Ramos (cell line): ENCODE measurements around the gene LVRN.

ENCODE experiments used
- in situ Hi-C: fragments of 300-500 bp; cut with MboI; formaldehyde crosslinking; loops from one replicate; pipeline ENCODE4 v1.14.3; 2022; ENCODE audit warnings: low sequenced_read_pairs; ENCODE audit not compliant: unreplicated experiment

The LVRN gene

GRCh38 chr5:115956957-115957356, 5.3 kb upstream of the LVRN start:
- in situ Hi-C loops: no loop called here

- in situ Hi-C loops: no loop called here
Measured at GRCh38 chr5:115961381-115962238, 665 bp upstream of the LVRN start.

GRCh38 chr5:115962565-115963402, 509 bp downstream of the LVRN start:
- in situ Hi-C loops: no loop called here

DNA sequence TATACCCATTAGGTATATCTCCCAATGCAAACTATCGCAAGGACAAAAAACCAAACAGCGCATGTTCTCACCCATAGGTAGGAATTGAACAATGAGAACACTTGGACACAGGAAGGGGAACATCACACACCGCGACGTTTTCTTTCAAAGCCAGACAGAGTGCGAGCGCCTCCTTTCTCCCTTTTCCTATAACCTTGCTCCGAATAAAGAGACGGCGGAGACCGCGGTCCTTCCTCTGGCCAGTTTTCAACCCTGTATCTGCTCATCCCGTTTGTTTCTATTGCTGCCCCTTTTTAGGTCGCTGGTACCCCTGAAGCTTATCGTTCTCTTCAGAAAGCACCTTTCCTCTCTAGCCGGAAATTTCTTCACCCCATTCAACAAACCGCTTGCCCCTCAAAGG, 1.3 kb downstream of the LVRN start:
- in situ Hi-C loops: no loop called here

- in situ Hi-C loops: no loop called here
Measured at GRCh38 chr5:115968770-115969169, 6.5 kb downstream of the LVRN start.

- in situ Hi-C loops: no loop called here
Measured at GRCh38 chr5:115977096-115977495, 14.8 kb downstream of the LVRN start.

DNA sequence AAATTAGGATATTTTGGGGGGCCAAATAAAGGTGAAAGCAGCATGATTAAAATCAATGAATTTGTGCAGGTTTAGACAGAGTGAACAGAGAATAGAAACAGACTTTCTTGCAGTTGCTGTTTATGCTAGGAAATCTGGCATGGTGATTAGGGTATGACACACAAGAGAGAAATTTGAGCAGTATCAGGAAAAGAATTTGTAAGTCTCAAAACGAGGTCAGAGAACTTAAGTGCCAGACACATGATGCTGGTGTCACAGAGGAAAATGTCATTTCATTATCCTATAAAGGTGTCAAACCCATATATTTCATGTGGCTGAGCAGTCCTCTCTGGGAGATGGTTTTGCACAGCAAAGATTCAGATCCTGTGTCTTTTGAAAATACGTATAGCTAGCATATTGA, 15.7 kb downstream of the LVRN start:
- in situ Hi-C loops: no loop called here

- in situ Hi-C loops: no loop called here
Measured at GRCh38 chr5:115978779-115979178, 16.5 kb downstream of the LVRN start.

- in situ Hi-C loops: no loop called here
Measured at GRCh38 chr5:115979201-115980041, 17.1 kb downstream of the LVRN start.

GRCh38 chr5:115983519-115983918, 21.2 kb downstream of the LVRN start:
- in situ Hi-C loops: no loop called here

DNA sequence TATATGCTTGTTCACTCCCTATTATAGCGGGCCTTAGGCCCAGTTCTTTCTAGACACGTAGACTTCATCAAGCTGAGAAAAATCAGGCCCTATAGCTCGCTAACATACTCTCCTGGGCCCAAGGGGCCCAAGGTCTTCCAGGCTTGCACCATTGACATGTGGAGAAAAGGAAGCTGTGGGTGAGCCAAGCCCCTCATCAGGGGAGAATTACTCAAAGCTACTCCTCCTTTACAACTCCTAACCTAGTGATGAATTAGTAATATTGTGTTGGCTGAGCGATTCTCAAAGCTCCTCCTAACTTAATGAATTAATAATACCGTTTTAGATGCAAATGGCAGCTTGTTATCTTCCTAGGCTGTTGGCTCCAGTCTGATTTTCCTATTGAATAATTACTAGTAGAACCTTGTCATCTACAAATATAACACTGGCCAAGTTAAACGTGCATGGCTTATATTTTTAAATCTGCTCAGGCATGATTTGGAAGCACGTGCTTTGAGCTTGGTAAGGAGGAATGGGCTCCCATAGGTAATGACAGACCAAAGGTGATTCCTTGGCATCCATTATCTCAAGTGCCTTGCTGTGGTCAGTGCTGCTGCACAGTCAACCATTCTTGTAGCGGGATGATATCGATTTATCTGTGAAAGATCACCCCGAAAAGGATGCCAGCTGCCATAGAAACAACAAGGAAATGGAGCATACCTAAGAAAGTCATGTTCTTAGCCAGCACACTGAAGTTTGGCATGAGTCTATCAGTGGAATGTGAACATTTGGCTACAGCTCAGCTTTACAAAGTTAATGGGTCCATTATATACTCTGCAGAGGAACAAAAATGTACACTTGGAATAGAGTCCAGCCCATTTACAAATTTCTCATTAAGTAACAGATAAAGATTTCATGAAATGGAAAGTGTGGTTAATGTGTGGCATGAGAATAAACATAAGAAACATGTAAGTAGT, 23.8 kb downstream of the LVRN start:
- in situ Hi-C loops: no loop called here

DNA sequence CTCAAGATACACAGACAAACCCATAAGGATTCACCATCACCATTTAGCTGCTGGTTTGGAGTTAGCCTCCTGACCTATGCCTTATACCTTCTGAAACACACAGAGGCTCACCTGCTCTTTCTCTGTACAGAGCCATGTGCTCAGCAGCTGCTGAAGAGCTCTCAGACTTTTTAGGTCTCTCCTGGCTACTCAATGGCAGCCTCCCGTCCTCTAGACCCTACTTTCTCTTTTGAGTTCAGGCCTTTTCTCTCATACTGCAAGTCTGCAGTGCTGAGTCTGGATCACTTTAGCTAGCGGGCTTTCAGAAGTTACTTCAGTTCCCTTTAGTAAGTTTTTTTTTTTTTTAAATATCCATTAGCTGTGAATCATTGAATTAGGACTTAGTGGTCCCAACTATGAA, 25.7 kb downstream of the LVRN start:
- in situ Hi-C loops: no loop called here

DNA sequence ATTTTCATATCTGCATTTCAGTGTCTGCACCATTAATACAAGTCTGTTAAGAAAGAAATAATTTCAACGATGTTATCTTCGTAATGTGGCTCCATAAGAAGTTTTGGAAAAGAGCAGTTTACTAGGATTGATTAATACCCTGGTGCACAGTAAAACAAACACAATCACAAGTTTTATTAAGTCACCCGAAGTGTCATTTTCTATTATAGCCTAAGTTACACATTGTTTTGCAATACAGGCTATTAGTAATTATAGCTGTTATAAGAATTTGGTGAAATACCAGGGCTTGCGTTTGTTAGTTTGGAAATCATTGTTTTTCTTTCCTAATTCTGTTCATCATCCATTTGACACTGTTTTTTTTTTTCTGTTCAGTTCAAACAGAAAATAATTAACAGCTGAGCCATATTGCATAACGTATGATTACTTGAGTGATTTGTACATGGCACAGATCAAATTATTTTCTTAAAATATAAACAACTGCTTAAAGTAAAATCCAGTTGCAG, 30.6 kb downstream of the LVRN start:
- in situ Hi-C loops: no loop called here

- in situ Hi-C loops: no loop called here
Measured at GRCh38 chr5:115995351-115995750, 33.1 kb downstream of the LVRN start.

GRCh38 chr5:116002116-116002906, 40.0 kb downstream of the LVRN start:
- in situ Hi-C loops: no loop called here

DNA sequence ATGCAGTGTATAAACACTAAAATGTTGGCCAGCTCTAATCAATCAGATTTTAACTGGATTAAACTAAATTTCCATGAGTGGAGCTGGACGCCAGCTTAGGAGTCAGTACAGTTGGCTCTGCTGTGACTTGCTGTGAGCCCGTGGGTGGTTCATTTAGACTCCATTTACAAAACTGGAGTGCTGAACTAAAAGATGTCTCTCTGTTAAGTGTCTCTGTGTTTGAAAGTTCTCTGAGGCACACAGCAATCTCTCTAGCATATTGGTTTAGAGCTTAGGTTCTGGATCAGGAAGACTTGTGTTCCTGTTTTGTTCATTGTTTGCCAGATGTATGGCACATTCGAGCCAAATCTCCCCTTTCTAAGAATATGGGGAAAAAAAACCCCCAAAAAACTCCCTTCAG, 42.0 kb downstream of the LVRN start:
- in situ Hi-C loops: no loop called here

- in situ Hi-C loops: no loop called here
Measured at GRCh38 chr5:116009806-116010205, 47.5 kb downstream of the LVRN start.

- in situ Hi-C loops: no loop called here
Measured at GRCh38 chr5:116011046-116011445, 48.8 kb downstream of the LVRN start.
